ENCODE data around the gene GRPR.
A peak's percentile ranks its signal among the peaks of the same experiment; 100 is the strongest.

The GRPR gene

GRCh38 chrX:16123222-16123786 is at the start of gene GRPR:
TSS of gene GRPR (plus strand) at chrX:16123565. CDS start at chrX:16123954, 389 bp downstream.
- peak; percentile 69 for DNase-seq (ENCODE audit: low spot score)

- no peak for DNase-seq (ENCODE audit: low spot score)
Measured at GRCh38 chrX:16075087-16075486, 48.3 kb upstream of the GRPR start.

DNA sequence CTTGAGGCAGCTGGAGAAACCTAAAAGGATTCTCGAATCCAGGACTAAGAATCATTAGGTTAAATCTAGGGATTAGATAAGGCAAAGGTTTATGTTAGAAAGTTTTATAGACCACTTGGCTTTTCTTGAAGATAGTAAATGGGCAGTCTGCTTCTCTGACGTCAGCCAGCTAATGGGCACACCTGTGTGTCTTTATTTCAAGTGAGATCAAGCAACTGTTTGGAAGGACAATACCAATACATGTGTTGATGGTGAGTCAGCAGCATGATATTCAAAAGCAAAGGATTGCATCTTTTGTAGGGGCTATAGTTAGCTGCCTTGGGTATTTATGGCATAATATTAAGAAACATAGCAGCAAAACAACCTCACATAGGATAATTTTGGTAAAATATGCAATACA is 46.5 kb upstream of the GRPR start:
- no peak for DNase-seq (ENCODE audit: low spot score)

DNA sequence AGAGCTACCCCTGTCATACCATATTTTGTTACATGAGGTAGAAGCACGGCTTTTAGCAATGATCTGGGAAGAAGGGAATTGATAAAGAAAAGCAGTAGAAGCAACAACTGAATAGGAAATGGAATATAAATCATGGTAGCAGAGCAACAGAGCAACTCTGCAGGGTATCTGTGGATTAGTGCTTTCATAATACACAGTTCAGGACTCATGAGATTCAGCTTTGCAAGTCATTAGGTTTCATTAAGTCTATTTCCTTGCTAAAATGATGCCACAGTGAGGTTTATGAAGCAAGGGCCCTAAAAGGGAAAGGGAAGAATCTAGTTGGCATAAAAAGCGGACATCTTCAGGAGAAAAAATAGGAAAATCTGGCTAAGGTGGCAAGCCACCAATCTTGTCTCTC is 45.6 kb upstream of the GRPR start:
- DNase-seq (ENCODE audit: low spot score) = no peak

GRCh38 chrX:16081357-16081756 is 42.0 kb upstream of the GRPR start:
- no peak for DNase-seq (ENCODE audit: low spot score)

GRCh38 chrX:16082470-16083085 is 40.8 kb upstream of the GRPR start:
- DNase-seq (ENCODE audit: low spot score) = no peak

DNA sequence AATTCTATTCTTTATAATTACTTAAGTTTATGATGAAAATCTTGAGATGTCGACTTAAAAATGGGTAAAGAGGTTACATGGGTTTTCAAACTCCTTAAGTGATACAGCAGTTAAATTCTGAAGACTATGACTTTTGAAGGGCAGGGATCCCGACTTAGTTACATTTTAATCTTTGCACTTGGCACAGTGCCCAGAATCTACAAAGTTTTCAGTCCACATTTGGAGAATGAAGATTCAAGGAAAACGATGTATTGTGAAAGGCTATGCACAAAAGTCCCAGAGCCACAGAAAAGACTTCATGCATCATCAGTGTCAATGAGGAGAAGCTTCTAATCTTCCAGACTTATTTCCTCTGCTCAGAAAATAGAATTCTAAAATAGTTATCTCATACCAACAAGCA is 36.3 kb upstream of the GRPR start:
- no peak for DNase-seq (ENCODE audit: low spot score)

- DNase-seq (ENCODE audit: low spot score) = no peak
Measured at GRCh38 chrX:16089086-16089485, 34.3 kb upstream of the GRPR start.

- DNase-seq (ENCODE audit: low spot score) = no peak
Measured at GRCh38 chrX:16096141-16096540, 27.2 kb upstream of the GRPR start.

- no peak for DNase-seq (ENCODE audit: low spot score)
Measured at GRCh38 chrX:16100673-16101072, 22.7 kb upstream of the GRPR start.

- DNase-seq (ENCODE audit: low spot score) = no peak
Measured at GRCh38 chrX:16101581-16101980, 21.8 kb upstream of the GRPR start.

DNA sequence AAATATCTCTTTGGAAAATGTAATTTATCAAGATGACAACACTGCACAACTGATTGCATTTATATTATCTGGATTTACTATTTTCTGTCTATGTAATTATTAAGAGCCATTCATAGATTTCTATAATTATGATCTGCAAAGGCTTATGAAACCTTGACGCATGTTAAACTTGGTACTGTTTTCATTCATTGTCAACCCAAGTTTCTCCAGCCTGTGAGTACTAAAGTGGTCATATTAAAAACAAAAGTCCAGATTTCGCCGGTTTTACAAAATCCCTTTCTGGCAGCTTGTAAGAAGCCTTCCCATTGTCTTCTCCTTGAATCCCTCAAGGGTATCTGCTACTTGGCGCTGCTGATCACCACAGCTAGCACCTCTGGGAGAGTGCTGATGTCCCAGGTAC is 19.7 kb upstream of the GRPR start:
- DNase-seq (ENCODE audit: low spot score) = no peak

GRCh38 chrX:16112428-16112827 is 10.9 kb upstream of the GRPR start:
- DNase-seq (ENCODE audit: low spot score) = no peak

- no peak for DNase-seq (ENCODE audit: low spot score)
Measured at GRCh38 chrX:16113978-16114565, 9.3 kb upstream of the GRPR start.

GRCh38 chrX:16114611-16115010 is 8.8 kb upstream of the GRPR start:
- no peak for DNase-seq (ENCODE audit: low spot score)

DNA sequence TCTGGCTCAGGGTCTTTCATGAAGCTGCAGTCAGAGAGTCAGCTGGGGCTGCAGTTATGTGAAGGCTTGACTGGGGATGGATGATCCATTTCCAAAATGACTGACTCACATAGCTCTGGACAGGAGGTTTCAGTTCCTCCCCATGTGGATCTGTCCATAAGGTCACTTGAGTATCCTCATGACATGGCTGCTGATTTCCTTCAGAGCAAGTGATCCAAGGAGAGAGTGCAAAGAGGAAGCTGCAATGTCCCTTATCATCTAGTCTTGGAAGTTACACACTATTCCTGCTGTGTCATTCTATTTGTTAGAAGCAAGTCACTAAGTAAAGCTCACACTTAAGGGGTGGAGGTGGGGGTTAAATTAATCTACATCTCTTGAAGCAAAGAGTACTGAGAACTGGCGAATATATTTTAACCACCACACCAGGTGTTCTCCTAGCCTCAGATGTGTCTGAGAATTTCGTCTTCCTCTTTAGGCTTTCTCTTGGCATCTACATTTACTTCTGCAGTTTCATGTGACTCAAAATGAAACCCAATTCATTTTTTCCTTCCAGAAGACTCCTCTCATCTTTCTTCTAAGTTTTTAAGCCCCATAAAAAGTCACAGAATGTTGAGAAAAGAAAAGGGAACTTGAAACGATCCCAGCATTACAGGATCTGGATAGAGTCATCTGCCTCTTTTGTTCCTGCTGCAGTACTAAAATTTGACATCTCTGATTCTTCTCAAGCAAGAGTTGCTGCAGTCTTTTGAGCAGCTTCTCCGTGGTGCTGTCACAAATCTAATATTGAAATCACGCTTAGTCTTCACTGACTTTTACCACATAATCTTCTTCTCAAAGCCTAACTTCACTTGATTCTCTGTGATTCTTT is 3.8 kb upstream of the GRPR start:
- DNase-seq (ENCODE audit: low spot score) = no peak

GRCh38 chrX:16120431-16120830 is 2.9 kb upstream of the GRPR start:
- no peak for DNase-seq (ENCODE audit: low spot score)

GRCh38 chrX:16124201-16124600 is 836 bp downstream of the GRPR start:
- DNase-seq (ENCODE audit: low spot score) = no peak

GRCh38 chrX:16125520-16126149 is 2.3 kb downstream of the GRPR start:
- DNase-seq (ENCODE audit: low spot score) = no peak

- no peak for DNase-seq (ENCODE audit: low spot score)
Measured at GRCh38 chrX:16130707-16131106, 7.3 kb downstream of the GRPR start.

DNA sequence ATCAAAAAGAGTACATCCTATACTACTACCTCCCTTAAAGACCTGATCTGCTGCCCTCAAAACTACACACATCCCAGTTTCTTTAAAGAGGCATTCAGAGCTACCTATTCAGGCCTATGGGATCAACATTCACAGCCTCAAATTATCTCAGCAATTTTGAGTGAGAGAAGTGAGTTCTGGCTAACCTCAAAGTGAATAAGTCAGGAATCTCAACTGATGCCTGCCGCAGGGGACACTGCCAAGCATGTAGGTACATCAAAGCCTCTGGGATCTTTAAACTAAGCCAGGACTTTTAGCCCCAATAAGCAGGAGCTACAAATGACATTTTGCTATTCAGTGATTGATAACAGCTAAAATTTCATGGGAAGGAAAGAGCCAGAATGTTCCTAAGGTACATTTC is 11.6 kb downstream of the GRPR start:
- no peak for DNase-seq (ENCODE audit: low spot score)

DNA sequence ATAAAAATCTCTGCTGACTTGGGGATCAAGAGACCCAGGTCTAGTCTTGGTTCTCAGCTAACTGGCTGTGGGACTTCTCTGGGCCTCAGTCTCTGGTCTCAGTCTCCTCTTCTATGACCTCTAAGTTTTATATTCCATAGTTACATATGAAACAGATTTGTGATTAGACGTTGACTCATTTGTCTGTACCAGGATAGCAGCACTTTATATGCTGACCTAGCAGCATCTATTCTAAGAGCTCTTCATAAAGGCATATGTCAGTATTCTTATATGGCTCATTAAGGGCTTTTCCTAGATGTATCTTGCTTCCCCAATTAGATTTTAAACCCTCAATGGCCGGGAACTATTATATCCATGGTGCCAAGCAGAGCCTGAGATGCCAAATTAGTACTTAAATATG is 12.7 kb downstream of the GRPR start:
- no peak for DNase-seq (ENCODE audit: low spot score)
